HepG2 (cell line): Measurements from ENCODE around the gene TFF2.

Experiments
- ETV6 ChIP-seq: sonication (generic); formaldehyde crosslinking; conservative IDR thresholded peaks from 2 replicates; pipeline ENCODE4 v1.4.0; 2020; ENCODE audit warnings: missing genetic modification reagents
- ISL2 ChIP-seq: sonication (generic); formaldehyde crosslinking; IDR thresholded peaks from 2 replicates; pipeline ENCODE4 v1.5.0; 2020; ENCODE audit warnings: missing genetic modification reagents
- MIXL1 ChIP-seq: IDR thresholded peaks from 2 replicates; pipeline ENCODE4 v1.6.1; 2016
- MLLT10 ChIP-seq: sonication (generic); formaldehyde crosslinking; IDR thresholded peaks from 2 replicates; pipeline ENCODE4 v1.4.0; 2020; ENCODE audit warnings: missing genetic modification reagents
- NFE2 ChIP-seq: sonication (generic); formaldehyde crosslinking; IDR thresholded peaks from 2 replicates; pipeline ENCODE4 v1.4.0; 2020; ENCODE audit warnings: missing genetic modification reagents
- PTBP1 ChIP-seq: fragments of 200-400 bp; formaldehyde crosslinking; IDR thresholded peaks from 2 replicates; pipeline ENCODE4 v1.6.1; 2018; ENCODE audit warnings: low read length, low read depth; ENCODE audit not compliant: poor library complexity, severe bottlenecking
- USF2 ChIP-seq, 2 experiments: sonication (generic) in 1 of 2; formaldehyde crosslinking in 1 of 2; IDR thresholded peaks; 2 replicates each; pipeline versions ENCODE4 v1.5.1 to v1.6.1; 2011 to 2020; ENCODE audit warnings: borderline replicate concordance in 1 of 2, low read depth in 1 of 2, low read length in 1 of 2, mild to moderate bottlenecking in 1 of 2, missing genetic modification reagents in 1 of 2, moderate library complexity in 1 of 2
- ZBTB40 ChIP-seq, 2 experiments: fragments of 450-650 bp in 1 of 2; sonication (generic) in 1 of 2; formaldehyde crosslinking in 1 of 2; IDR thresholded peaks; 2 replicates each; pipeline versions ENCODE4 v1.6.1 to v1.8.0; 2016 to 2022; ENCODE audit warnings: antibody characterized with exemption in 1 of 2, mild to moderate bottlenecking in 1 of 2, missing genetic modification reagents in 1 of 2
- ZNF264 ChIP-seq: sonication (generic); formaldehyde crosslinking; IDR thresholded peaks from 2 replicates; pipeline ENCODE4 v1.4.0; 2020; ENCODE audit warnings: missing genetic modification reagents
- ZNF331 ChIP-seq: sonication (generic); formaldehyde crosslinking; IDR thresholded peaks from 2 replicates; pipeline ENCODE4 v1.4.0; 2020; ENCODE audit warnings: missing genetic modification reagents
- ZNF766 ChIP-seq: sonication (generic); formaldehyde crosslinking; IDR thresholded peaks from 2 replicates; pipeline ENCODE4 v1.5.0; 2020; ENCODE audit warnings: missing genetic modification reagents, borderline replicate concordance
- TF ChIP-seq, protein P1 (sequence below): sonication (generic); formaldehyde crosslinking; IDR thresholded peaks from 2 replicates; pipeline ENCODE4 v1.5.0; 2020; ENCODE audit warnings: mild to moderate bottlenecking, missing genetic modification reagents, moderate library complexity

GRCh38 chr21:42337830-42338728 lies 12.7 kb downstream of the TFF2 start:
- no peak for TF ChIP-seq NFE2 (CRISPR knock-in tag)
- TF ChIP-seq ISL2 (CRISPR knock-in tag) = no peak
- TF ChIP-seq MIXL1 (CRISPR knock-in tag) = 0 out of 2 replicates have a peak, but pooled peaks have one; percentile 48
- TF ChIP-seq, protein P1, sequence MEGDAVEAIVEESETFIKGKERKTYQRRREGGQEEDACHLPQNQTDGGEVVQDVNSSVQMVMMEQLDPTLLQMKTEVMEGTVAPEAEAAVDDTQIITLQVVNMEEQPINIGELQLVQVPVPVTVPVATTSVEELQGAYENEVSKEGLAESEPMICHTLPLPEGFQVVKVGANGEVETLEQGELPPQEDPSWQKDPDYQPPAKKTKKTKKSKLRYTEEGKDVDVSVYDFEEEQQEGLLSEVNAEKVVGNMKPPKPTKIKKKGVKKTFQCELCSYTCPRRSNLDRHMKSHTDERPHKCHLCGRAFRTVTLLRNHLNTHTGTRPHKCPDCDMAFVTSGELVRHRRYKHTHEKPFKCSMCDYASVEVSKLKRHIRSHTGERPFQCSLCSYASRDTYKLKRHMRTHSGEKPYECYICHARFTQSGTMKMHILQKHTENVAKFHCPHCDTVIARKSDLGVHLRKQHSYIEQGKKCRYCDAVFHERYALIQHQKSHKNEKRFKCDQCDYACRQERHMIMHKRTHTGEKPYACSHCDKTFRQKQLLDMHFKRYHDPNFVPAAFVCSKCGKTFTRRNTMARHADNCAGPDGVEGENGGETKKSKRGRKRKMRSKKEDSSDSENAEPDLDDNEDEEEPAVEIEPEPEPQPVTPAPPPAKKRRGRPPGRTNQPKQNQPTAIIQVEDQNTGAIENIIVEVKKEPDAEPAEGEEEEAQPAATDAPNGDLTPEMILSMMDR (CRISPR knock-in tag) = peak; percentile 87
- TF ChIP-seq PTBP1 = no peak
- no peak for TF ChIP-seq ZBTB40 (IDR thresholded peaks at IDR 0.05)
- no peak for TF ChIP-seq ZBTB40 (CRISPR knock-in tag; IDR thresholded peaks at IDR 0.05)
- no peak for TF ChIP-seq ZNF766 (CRISPR knock-in tag)
- TF ChIP-seq USF2 (IDR thresholded peaks at IDR 0.05; ENCODE audit: low read depth, low read length) = no peak
- no peak for TF ChIP-seq USF2 (CRISPR knock-in tag; IDR thresholded peaks at IDR 0.05; ENCODE audit: borderline replicate concordance)
- TF ChIP-seq ZNF331 = no peak
- no peak for TF ChIP-seq ETV6 (CRISPR knock-in tag)
- no peak for TF ChIP-seq ZNF264 (CRISPR knock-in tag)
- no peak for TF ChIP-seq MLLT10 (CRISPR knock-in tag)
